Sigmoid colon (tissue), 4 donors: ENCODE measurements around the gene HBG1.

ENCODE experiments used
- CTCF ChIP-seq, 4 experiments: fragments of 450-650 bp in 3 of 4; fragments of 200-600 bp in 1 of 4; IDR thresholded peaks; one replicate each; pipeline ENCODE4 v1.5.1; 2016 to 2019; ENCODE audit warnings: antibody characterized with exemption in 4 of 4, mild to moderate bottlenecking in 3 of 4, moderate library complexity in 2 of 4
- EP300 ChIP-seq, 4 donors: sonication (generic); formaldehyde crosslinking; IDR thresholded peaks; one replicate each; pipeline ENCODE4 v1.6.1; 2017; ENCODE audit warnings: antibody characterized with exemption in 4 of 4
- POLR2A ChIP-seq, 2 donors: fragments of 450-650 bp; IDR thresholded peaks; one replicate each; pipeline ENCODE4 v1.6.1; 2016; ENCODE audit warnings: antibody characterized with exemption in 2 of 2, mild to moderate bottlenecking in 2 of 2, moderate library complexity in 2 of 2
- POLR2AphosphoS5 ChIP-seq, 4 donors: sonication (generic); formaldehyde crosslinking; IDR thresholded peaks; one replicate each; pipeline ENCODE4 v1.6.1; 2017; ENCODE audit warnings: antibody characterized with exemption in 4 of 4

DNA sequence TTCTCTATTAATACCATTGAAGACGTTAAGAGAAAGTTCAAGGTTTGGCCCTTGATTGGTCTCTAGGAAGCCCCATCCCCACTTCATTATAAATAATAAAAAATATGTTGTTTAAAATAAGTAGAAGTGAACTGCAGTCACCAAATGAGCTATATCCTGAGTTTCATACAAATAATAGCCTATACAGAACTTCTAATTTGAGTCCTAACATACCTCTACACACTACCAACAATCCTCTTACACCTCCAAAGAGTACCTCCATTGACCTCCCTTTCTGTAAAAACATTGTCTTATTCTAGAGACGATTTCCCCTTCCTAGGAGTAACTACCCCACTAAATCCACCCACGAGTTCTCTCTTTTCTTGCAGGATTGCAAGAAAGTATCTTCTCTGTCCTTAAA, 8.2 kb downstream of the HBG1 start:
- TF ChIP-seq CTCF (IDR thresholded peaks at IDR 0.05) (no peak), POLR2AphosphoS5 (IDR thresholded peaks at IDR 0.05) (no peak), EP300 (IDR thresholded peaks at IDR 0.05) (no peak), POLR2A (IDR thresholded peaks at IDR 0.05) (no peak)
